Tibial nerve (tissue), 4 donors: ENCODE data around the gene PEX6. TPM values are rescaled to one million over a fixed set of nuclear protein-coding genes. Genes with fewer than 3 reads are reported as not detected.

Experiments used
- DNase-seq, 2 donors: peaks; one replicate each; pipeline ENCODE4 v3.0.0-alpha.2; 2019; ENCODE audit warnings: low spot score in 2 of 2
- H3K27ac ChIP-seq, 4 donors: fragments of 200-600 bp; sonication (generic) in 3 of 4; one replicate each; pipeline ENCODE4 v1.5.1; 2017 to 2019; ENCODE audit warnings: mild to moderate bottlenecking in 1 of 4
- H3K27me3 ChIP-seq, 2 donors: fragments of 200-600 bp; sonication (generic) in 1 of 2; one replicate each; pipeline versions ENCODE4 v1.5.1 to v1.6.0; 2017 to 2019
- H3K36me3 ChIP-seq, 3 donors: fragments of 200-600 bp; sonication (generic); one replicate each; pipeline ENCODE4 v1.5.1; 2018 to 2019
- H3K4me1 ChIP-seq, 4 donors: fragments of 200-600 bp; sonication (generic) in 3 of 4; one replicate each; pipeline ENCODE4 v1.5.1; 2017 to 2019
- H3K4me3 ChIP-seq, 4 donors: fragments of 200-600 bp; sonication (generic) in 3 of 4; one replicate each; pipeline ENCODE4 v1.5.1; 2017 to 2019; ENCODE audit warnings: mild to moderate bottlenecking in 1 of 4, moderate library complexity in 1 of 4
- H3K9me3 ChIP-seq, 4 donors: fragments of 200-600 bp; sonication (generic) in 3 of 4; one replicate each; pipeline ENCODE4 v1.5.1; 2017 to 2019
- CTCF ChIP-seq, 5 experiments: fragments of 200-600 bp in 3 of 5; fragments of 450-650 bp in 2 of 5; sonication (generic) in 3 of 5; IDR thresholded peaks; one replicate each; pipeline ENCODE4 v1.5.1; 2016 to 2019; ENCODE audit warnings: antibody characterized with exemption in 5 of 5, mild to moderate bottlenecking in 3 of 5, moderate library complexity in 2 of 5
- EP300 ChIP-seq, 2 donors: sonication (generic); formaldehyde crosslinking; IDR thresholded peaks; one replicate each; pipeline ENCODE4 v1.6.1; 2017; ENCODE audit warnings: antibody characterized with exemption in 2 of 2, mild to moderate bottlenecking in 1 of 2
- POLR2A ChIP-seq, 2 donors: fragments of 450-650 bp; IDR thresholded peaks; one replicate each; pipeline ENCODE4 v1.6.1; 2017; ENCODE audit warnings: antibody characterized with exemption in 2 of 2, mild to moderate bottlenecking in 2 of 2, moderate library complexity in 2 of 2
- whole genome bisulfite sequencing, 2 donors: methylation state at CpG; one replicate each; pipeline ENCODE4 v1.1.5; 2018; 5-methylcytosine and 5-hydroxymethylcytosine counted together
- total RNA-seq, 4 donors: library from RNA; depleted of rRNA; stranded (reverse); fragments of >200 nt; gene quantifications; one replicate each; pipeline ENCODE4 v1.1.0, GENCODE V29; 2016

PEX6 gene
- total RNA-seq, result 10 to 100 TPM; 20.3 to 32.8 (median 27.3) TPM

- H3K27me3 ChIP-seq, result no peaks in the 10 kb centered on the region
- WGBS, 2 donors, result 1% methylated on average over 30 of the region's 59 CpGs
- H3K36me3 ChIP-seq, result peaks cover 0 to 14% (median 0%) of the 10 kb centered on the region in 3 donors
- H3K27ac ChIP-seq, result peak within 1 kb of the TSS; percentile 75 to 91 (median 86)
- TF ChIP-seq CTCF (IDR thresholded peaks at IDR 0.05) (no peak), POLR2A (IDR thresholded peaks at IDR 0.05) (peak in 1 of 2 donors; percentile 35), EP300 (IDR thresholded peaks at IDR 0.05) (peak in 1 of 2 donors; percentile 62)
- H3K4me1 ChIP-seq, result peaks cover 0 to 43% (median 21%) of the 10 kb centered on the region in 4 donors
- peak; percentile 59 to 72 for DNase-seq
- H3K9me3 ChIP-seq, result no peaks in the 10 kb centered on the region
- H3K4me3 ChIP-seq, result peak within 1 kb of the TSS; percentile 68 to 93 (median 80)
Observed at GRCh38 chr6:42978839-42979522, at the start of gene PEX6. PEX6 (minus strand) TSS chr6:42979181; CDS start chr6:42979150, 31 bp downstream.

GRCh38 chr6:43026365-43026764, 47.4 kb upstream of the PEX6 start:
- TF ChIP-seq EP300 (IDR thresholded peaks at IDR 0.05), result no peak
- TF ChIP-seq POLR2A (IDR thresholded peaks at IDR 0.05), result no peak
- TF ChIP-seq CTCF (IDR thresholded peaks at IDR 0.05), result no peak
- Histone ChIP-seq H3K27me3 (no peaks in the 10 kb centered on the region), H3K4me3 (no peak overlapping the region), H3K4me1 (peaks cover 0 to 25% (median 7%) of the 10 kb centered on the region in 4 donors), H3K9me3 (no peaks in the 10 kb centered on the region), H3K36me3 (peaks cover 9 to 67% (median 35%) of the 10 kb centered on the region in 3 donors), H3K27ac (no peak overlapping the region)
- no peak for DNase-seq
- WGBS, 2 donors, result 88 to 95% methylated on average over 5 of the region's 5 CpGs

GRCh38 chr6:43024436-43024835, 45.5 kb upstream of the PEX6 start:
- DNase-seq, result no peak
- Histone ChIP-seq H3K4me1 (peaks cover 0 to 38% (median 14%) of the 10 kb centered on the region in 4 donors), H3K27ac (no peak overlapping the region), H3K27me3 (no peaks in the 10 kb centered on the region), H3K36me3 (peaks cover 9 to 63% (median 34%) of the 10 kb centered on the region in 3 donors), H3K4me3 (no peak overlapping the region), H3K9me3 (no peaks in the 10 kb centered on the region)
- no peak for TF ChIP-seq EP300 (IDR thresholded peaks at IDR 0.05)
- TF ChIP-seq CTCF (IDR thresholded peaks at IDR 0.05), result no peak
- TF ChIP-seq POLR2A (IDR thresholded peaks at IDR 0.05), result no peak
- WGBS, 2 donors, result 91 to 97% methylated on average over 2 of the region's 2 CpGs

- Histone ChIP-seq H3K27ac (peak within 1 kb of the TSS; percentile 67 to 92 (median 86)), H3K4me3 (peak within 1 kb of the TSS; percentile 84 to 93 (median 87)), H3K36me3 (peaks cover 4 to 60% (median 16%) of the 10 kb centered on the region in 3 donors), H3K27me3 (no peaks in the 10 kb centered on the region), H3K9me3 (no peaks in the 10 kb centered on the region), H3K4me1 (peaks cover 0 to 54% (median 17%) of the 10 kb centered on the region in 4 donors)
- whole genome bisulfite sequencing, 2 donors, result 0 to 1% methylated on average over 15 to 27 of the region's 56 CpGs
- peak; percentile 42 to 68 for DNase-seq
- TF ChIP-seq POLR2A (IDR thresholded peaks at IDR 0.05) (peak in 1 of 2 donors; percentile 39), CTCF (IDR thresholded peaks at IDR 0.05) (no peak), EP300 (IDR thresholded peaks at IDR 0.05) (peak in 1 of 2 donors; percentile 66)
Observed at GRCh38 chr6:43021270-43022047, 42.5 kb upstream of the PEX6 start, which contains the start of gene RRP36. RRP36 (plus strand) TSS chr6:43021623; CDS start chr6:43021655, 32 bp downstream.
